PFSK-1 (cell line): ENCODE data around the gene POLG.

Experiments used
- POLR2AphosphoS5 ChIP-seq: IDR thresholded peaks from 2 replicates; pipeline ENCODE4 v1.6.1; 2012; ENCODE audit warnings: low read depth, mild to moderate bottlenecking, control low read depth, low read length, moderate library complexity
- REST ChIP-seq, 2 experiments: IDR thresholded peaks; 2 replicates each; pipeline versions ENCODE4 v1.6.1 to v1.8.0; 2011 to 2012; ENCODE audit warnings: low read depth in 2 of 2, low read length in 2 of 2, control low read depth in 1 of 2, inconsistent platforms in 1 of 2, mild to moderate bottlenecking in 1 of 2, moderate library complexity in 1 of 2; ENCODE audit not compliant: insufficient read depth in 1 of 2
- SIN3A ChIP-seq: IDR thresholded peaks from 2 replicates; pipeline ENCODE4 v1.6.1; 2012; ENCODE audit warnings: mild to moderate bottlenecking, low read length, moderate library complexity, borderline replicate concordance; ENCODE audit not compliant: insufficient read depth
- TAF1 ChIP-seq: IDR thresholded peaks from 2 replicates; pipeline ENCODE4 v1.6.1; 2012; ENCODE audit warnings: low read length, control low read depth, borderline replicate concordance; ENCODE audit not compliant: insufficient read depth

GRCh38 chr15:89293012-89293411 lies 41.6 kb downstream of the POLG start:
- TF ChIP-seq SIN3A (no peak), TAF1 (no peak), REST (IDR thresholded peaks at IDR 0.05; ENCODE audit: insufficient read depth in 1 of 2, low read depth in 2 of 2, low read length in 2 of 2) (no peak), POLR2AphosphoS5 (no peak)
